ENCODE data around the gene ATP7A. TPM values are rescaled to one million over a fixed set of nuclear protein-coding genes. Genes with fewer than 3 reads are reported as not detected.
"Not testable (repeated sequence)": the region's sequence is repeated elsewhere in the genome, so short reads cannot be mapped to it uniquely, and the experiment has no call there.

Gene ATP7A
- total and polyA plus RNA-seq, 2 donors: 3.7 to 9.1 TPM

DNA sequence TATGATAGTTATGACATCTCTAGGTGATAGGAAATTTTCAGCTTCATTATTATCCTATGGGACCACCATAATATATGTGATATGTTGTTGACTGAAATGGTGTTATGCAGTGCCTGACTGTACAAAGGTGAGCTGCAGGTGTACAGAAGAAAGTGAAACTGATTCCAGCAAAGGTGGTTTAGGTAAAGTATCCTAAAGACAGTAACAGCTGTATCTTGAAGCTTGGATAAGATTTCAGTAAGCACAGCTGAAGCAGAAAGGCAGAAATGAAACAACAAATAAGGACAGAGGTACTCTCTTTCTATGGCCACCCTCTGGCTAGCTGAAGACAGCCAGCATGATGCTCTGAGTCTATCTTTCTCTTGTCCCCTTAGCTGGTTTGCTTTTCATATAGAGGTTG is 163.6 kb downstream of the ATP7A start:
- H3K27me3 ChIP-seq (ENCODE audit: control insufficient read depth in 2 of 2, insufficient read depth in 1 of 2, low read length in 1 of 2): no peaks in the 10 kb centered on the region
- no peak overlapping the region for H3K27ac ChIP-seq (ENCODE audit: low read depth in 1 of 2, low read length in 1 of 2)
- no peaks in the 10 kb centered on the region for H3K4me1 ChIP-seq (ENCODE audit: control insufficient read depth in 2 of 2, insufficient read depth in 2 of 2, low read length in 2 of 2)
- DNase-seq (ENCODE audit: low read depth in 6 of 9, low spot score in 9 of 9): no peak
- no peaks in the 10 kb centered on the region for H3K9me3 ChIP-seq (ENCODE audit: control insufficient read depth in 2 of 2, insufficient read depth in 1 of 2, low read length in 1 of 2)
- H3K36me3 ChIP-seq (ENCODE audit: control insufficient read depth in 2 of 2, insufficient read depth in 2 of 2, low read length in 1 of 2): no peaks in the 10 kb centered on the region
- no peak overlapping the region for H3K4me3 ChIP-seq (ENCODE audit: low read length in 2 of 2)

- WGBS: over 99% methylated on average over 5 of the region's 5 CpGs
- Histone ChIP-seq H3K36me3 (ENCODE audit: control insufficient read depth in 2 of 2, insufficient read depth in 2 of 2, low read length in 1 of 2) (no peaks in the 10 kb centered on the region), H3K4me3 (ENCODE audit: low read length in 2 of 2) (no peak overlapping the region), H3K4me1 (ENCODE audit: control insufficient read depth in 2 of 2, insufficient read depth in 2 of 2, low read length in 2 of 2) (no peaks in the 10 kb centered on the region), H3K9me3 (ENCODE audit: control insufficient read depth in 2 of 2, insufficient read depth in 1 of 2, low read length in 1 of 2) (no peaks in the 10 kb centered on the region), H3K27me3 (ENCODE audit: control insufficient read depth in 2 of 2, insufficient read depth in 1 of 2, low read length in 1 of 2) (no peaks in the 10 kb centered on the region), H3K27ac (ENCODE audit: low read depth in 1 of 2, low read length in 1 of 2) (no peak overlapping the region)
- DNase-seq (ENCODE audit: low read depth in 6 of 9, low spot score in 9 of 9): no peak
Measured at GRCh38 chrX:78075787-78076389, 165.4 kb downstream of the ATP7A start.

GRCh38 chrX:78081413-78081812 is 170.9 kb downstream of the ATP7A start:
- H3K27ac ChIP-seq (ENCODE audit: low read depth in 1 of 2, low read length in 1 of 2); DNase-seq (ENCODE audit: low read depth in 6 of 9, low spot score in 9 of 9); H3K4me3 ChIP-seq (ENCODE audit: low read length in 2 of 2); H3K36me3 ChIP-seq (ENCODE audit: control insufficient read depth in 2 of 2, insufficient read depth in 2 of 2, low read length in 1 of 2); H3K27me3 ChIP-seq (ENCODE audit: control insufficient read depth in 2 of 2, insufficient read depth in 1 of 2, low read length in 1 of 2); H3K9me3 ChIP-seq (ENCODE audit: control insufficient read depth in 2 of 2, insufficient read depth in 1 of 2, low read length in 1 of 2); H3K4me1 ChIP-seq (ENCODE audit: control insufficient read depth in 2 of 2, insufficient read depth in 2 of 2, low read length in 2 of 2): not testable (repeated sequence)
- 91% methylated on average over 6 of the region's 6 CpGs for WGBS

DNA sequence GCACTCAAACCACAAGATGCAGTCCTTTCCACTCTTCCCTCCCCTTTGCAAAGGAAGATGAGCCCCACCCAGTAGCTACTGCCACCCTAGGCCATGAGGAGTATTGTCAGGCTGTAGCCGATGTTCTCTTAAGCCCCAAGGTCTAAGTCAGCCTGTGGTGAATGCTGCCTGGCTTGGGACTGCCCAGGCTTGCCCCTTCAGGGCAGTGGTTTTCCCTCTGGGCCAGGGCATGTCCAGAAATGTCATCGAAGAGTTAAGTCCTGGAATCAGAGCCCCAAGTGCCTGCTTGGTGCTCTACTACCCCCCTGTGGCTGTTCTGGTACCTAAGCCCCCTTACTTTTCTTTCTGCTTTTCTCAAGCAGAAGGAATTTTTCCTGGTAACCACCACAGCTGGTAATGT is 181.8 kb downstream of the ATP7A start:
- Histone ChIP-seq H3K4me3 (ENCODE audit: low read length in 2 of 2) (no peak overlapping the region), H3K4me1 (ENCODE audit: control insufficient read depth in 2 of 2, insufficient read depth in 2 of 2, low read length in 2 of 2) (no peaks in the 10 kb centered on the region), H3K27me3 (ENCODE audit: control insufficient read depth in 2 of 2, insufficient read depth in 1 of 2, low read length in 1 of 2) (no peaks in the 10 kb centered on the region), H3K9me3 (ENCODE audit: control insufficient read depth in 2 of 2, insufficient read depth in 1 of 2, low read length in 1 of 2) (no peaks in the 10 kb centered on the region), H3K27ac (ENCODE audit: low read depth in 1 of 2, low read length in 1 of 2) (no peak overlapping the region), H3K36me3 (ENCODE audit: control insufficient read depth in 2 of 2, insufficient read depth in 2 of 2, low read length in 1 of 2) (no peaks in the 10 kb centered on the region)
- 31% methylated on average over 2 of the region's 2 CpGs for WGBS
- peak in 1 of 9 donors; percentile 43 for DNase-seq (ENCODE audit: low read depth in 6 of 9, low spot score in 9 of 9)

- no peak for DNase-seq (ENCODE audit: low read depth in 6 of 9, low spot score in 9 of 9)
- Histone ChIP-seq H3K4me1 (ENCODE audit: control insufficient read depth in 2 of 2, insufficient read depth in 2 of 2, low read length in 2 of 2) (peaks cover 0 to under 1% of the 10 kb centered on the region in 2 donors), H3K9me3 (ENCODE audit: control insufficient read depth in 2 of 2, insufficient read depth in 1 of 2, low read length in 1 of 2) (no peaks in the 10 kb centered on the region), H3K27ac (ENCODE audit: low read depth in 1 of 2, low read length in 1 of 2) (no peak overlapping the region), H3K27me3 (ENCODE audit: control insufficient read depth in 2 of 2, insufficient read depth in 1 of 2, low read length in 1 of 2) (no peaks in the 10 kb centered on the region), H3K4me3 (ENCODE audit: low read length in 2 of 2) (no peak overlapping the region), H3K36me3 (ENCODE audit: control insufficient read depth in 2 of 2, insufficient read depth in 2 of 2, low read length in 1 of 2) (no peaks in the 10 kb centered on the region)
Measured at GRCh38 chrX:78098108-78098507, 187.6 kb downstream of the ATP7A start.

Other genes starting within 250 kb of the ATP7A start
- gene ATRX, start 124.5 kb upstream of the ATP7A start, total RNA-seq: 40.7 TPM
- 19.2 TPM for gene ATRX, start 124.5 kb upstream of the ATP7A start, polyA plus RNA-seq
- 33.1 TPM for gene MAGT1, start 15.3 kb upstream of the ATP7A start, total RNA-seq
- gene MAGT1, start 15.3 kb upstream of the ATP7A start, polyA plus RNA-seq: 25.7 TPM
- 637 TPM for gene COX7B, start 11.2 kb upstream of the ATP7A start, total RNA-seq
- 509 TPM for gene COX7B, start 11.2 kb upstream of the ATP7A start, polyA plus RNA-seq
- gene PGAM4, start 58.9 kb downstream of the ATP7A start, total RNA-seq: 0.14 TPM
- gene PGAM4, start 58.9 kb downstream of the ATP7A start, polyA plus RNA-seq: not detected
- gene PGK1, start 193.6 kb downstream of the ATP7A start, total RNA-seq: 433 TPM
- gene PGK1, start 193.6 kb downstream of the ATP7A start, polyA plus RNA-seq: 188 TPM
- gene TAF9B, start 229.0 kb downstream of the ATP7A start, total RNA-seq: 19.0 TPM
- 20.1 TPM for gene TAF9B, start 229.0 kb downstream of the ATP7A start, polyA plus RNA-seq